ENCODE measurements around the gene LGALS1.

LGALS1 gene

DNA sequence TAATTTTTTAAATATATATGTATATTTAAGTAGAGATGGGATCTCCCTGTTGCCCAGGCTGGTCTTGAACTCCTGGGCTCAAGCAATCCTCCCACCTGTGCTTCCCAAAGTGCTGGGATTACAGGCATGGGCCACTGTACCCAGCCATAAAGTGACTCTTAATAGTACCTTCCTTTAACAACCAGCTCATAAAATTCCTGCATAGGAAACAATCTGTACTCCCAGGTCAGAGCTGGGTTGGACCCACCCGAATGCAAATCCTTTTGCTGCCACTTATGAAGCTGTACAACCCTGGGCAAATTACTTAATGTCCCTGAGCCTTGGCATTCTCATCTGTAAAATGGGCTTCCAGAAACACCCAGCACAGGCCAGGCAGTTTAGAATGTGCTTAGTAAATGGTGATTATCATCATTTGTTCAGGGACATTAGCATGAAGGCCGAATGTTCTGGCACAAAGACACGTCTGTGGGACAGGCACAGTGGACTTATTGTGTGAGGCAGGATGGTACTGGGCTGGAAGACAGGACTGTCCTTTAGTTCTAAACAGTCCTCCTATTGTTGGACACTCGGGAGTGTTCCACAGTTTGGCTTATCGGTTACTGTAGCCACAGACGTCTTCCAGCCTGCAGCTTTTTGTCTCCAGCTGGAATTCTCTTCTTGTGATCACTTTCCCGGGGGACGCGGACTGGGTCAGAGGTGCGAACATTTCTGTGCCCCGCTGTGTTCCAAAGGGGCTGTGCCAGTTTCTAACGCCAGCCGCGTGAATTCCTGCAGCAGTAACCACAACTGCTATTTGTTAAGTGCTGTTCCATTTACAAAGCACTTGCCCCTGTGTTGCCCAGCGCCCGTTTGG, 11.0 kb upstream of the LGALS1 start:
- DNase-seq: no peak

DNA sequence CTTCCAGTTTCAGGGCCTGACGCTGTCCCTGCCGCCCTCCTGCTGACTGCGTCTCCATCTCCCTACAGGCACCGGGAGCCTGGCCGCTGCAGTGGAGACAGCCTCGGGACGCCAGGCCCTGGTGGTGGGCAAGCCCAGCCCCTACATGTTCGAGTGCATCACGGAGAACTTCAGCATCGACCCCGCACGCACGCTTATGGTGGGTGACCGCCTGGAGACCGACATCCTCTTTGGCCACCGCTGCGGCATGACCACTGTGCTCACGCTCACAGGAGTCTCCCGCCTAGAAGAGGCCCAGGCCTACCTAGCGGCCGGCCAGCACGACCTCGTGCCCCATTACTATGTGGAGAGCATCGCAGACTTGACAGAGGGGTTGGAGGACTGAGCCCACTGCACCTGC, 9.9 kb upstream of the LGALS1 start:
- DNase-seq: no peak

DNA sequence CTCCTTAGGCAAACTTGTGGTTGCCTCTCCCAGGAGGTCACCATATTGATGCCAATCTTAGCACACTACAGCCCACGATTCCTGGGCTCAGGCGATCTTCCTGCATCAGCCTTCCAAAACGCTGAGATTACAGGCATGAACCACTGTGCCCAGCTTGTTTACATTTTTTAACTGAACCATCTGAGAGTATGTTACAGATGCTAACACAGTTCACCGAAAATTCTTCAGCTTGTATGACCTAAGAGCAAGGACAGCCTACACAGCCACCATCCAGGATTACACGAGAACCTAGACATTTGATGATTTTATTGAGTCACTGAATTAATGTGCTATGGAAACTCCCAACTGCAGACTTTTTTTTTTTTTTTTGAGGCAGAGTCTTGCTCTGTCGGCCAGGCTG, 5.8 kb upstream of the LGALS1 start:
- no peak for DNase-seq

DNA sequence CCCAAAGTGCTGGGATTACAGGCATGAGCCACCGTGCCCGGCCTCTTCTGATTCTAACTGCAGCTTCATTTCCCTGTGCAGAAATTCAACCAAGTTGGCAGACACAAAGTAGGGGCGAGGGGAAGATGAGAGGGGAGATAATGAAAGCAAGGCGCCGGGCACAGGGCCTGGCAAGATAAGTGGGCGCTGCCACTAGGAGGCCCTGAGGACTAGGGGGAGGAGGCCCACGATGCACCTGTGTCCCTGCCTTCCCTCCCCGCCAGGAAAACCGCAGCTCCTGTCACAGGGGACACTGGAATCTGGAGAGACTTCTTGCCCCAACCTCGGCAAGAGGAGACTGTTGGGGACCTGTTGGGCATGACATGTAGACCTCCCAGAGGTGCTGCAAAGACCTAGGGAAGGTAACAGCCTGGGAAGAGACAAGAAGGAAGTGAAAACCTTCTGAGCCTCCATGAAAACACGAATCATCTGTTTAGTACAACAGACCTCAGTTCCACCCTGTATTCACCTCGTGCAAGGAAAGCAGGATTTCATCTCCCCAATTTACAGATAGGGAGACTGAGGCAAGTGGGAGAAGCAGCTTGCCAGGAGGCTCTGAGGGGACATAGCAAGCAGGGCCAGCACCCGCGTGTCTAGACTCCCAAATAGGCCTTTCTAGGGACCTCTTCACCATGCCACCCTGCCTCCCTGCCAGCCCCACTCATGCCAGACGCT, 3.1 kb upstream of the LGALS1 start:
- no peak for DNase-seq

DNA sequence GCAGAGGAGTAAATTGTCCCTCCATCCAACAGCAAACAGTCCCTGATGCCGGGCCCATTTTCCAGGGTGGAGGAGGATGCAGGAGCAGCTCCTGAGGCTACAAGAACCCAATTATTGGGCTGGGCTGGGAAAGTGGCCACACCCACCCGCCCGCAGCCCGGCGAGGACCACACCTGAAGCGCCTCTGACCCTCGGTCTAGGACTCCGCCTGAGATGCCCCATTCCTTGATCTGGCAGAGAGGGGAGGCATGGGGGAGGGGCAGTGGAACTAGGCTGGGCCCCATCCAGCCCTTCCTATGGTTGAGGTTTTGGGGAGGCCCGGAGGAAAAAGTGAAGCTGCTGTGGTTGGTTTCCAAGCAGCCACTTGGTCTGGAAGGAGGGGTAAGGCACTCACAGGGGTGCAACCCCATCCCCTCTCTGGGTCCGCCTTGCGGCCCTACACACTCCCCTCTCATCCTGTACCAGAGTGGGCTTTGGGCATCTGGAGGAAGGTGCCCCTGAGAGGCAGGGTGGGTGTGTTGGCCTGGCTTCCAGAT, 2.4 kb upstream of the LGALS1 start:
- DNase-seq: no peak

DNA sequence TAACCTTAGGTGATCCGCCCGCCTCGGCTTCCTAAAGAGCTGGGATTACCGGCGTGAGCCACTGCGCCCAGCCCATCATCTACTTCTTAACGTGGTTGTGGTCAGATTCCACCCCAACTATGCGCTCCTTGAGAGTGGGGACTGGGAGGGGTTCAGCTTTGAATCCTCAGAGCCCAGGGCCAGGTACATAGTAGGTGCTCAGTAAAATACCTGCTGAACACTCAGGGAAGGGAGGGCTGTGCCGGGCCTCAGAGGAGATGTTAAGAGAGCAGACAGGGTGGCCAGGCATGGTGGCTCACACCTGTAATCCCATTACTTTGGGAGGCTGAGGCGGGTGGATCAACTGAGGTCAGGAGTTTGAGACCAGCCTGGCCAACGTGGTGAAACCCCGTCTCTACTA, 1.2 kb upstream of the LGALS1 start:
- DNase-seq: no peak

DNA sequence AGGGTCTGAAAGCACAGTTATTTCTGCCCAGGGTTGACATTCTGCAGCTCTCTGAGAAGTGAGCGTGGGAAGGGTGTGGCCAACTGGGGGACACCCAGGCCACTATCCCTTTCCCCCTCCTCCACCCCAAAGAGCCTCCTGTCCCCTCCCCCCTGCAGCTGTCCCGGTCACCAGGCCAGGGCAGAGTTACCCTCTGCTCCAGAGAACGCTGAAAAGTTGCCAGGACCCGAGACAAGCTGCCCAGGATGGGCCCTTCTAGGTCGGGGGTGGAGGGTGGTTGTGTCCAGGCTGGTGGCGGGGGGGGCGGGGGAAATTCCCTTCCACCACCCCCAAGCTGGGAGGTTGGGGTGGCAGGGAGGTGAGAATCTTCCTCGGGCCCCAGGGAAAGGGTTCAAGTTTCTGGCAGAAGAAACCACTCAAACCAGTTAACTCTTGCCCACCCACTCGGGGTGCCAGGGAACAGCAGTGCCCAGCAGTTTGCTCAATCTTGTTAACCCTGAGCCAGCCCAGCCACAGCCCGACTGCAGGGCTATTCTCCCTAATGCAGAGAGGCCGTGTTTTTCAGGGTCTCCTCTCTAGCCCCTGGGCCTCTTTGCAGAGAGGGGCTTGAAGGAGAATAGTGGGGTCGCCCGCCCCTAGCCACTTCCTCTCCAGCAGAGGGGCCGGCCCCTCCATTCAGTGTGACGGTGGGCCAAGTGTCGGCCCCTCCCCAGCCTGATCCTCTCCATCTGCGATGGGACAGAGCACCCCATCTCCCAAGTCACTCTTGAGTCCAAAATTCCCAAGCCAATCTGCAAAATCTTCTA, 697 bp downstream of the LGALS1 start:
- no peak for DNase-seq

DNA sequence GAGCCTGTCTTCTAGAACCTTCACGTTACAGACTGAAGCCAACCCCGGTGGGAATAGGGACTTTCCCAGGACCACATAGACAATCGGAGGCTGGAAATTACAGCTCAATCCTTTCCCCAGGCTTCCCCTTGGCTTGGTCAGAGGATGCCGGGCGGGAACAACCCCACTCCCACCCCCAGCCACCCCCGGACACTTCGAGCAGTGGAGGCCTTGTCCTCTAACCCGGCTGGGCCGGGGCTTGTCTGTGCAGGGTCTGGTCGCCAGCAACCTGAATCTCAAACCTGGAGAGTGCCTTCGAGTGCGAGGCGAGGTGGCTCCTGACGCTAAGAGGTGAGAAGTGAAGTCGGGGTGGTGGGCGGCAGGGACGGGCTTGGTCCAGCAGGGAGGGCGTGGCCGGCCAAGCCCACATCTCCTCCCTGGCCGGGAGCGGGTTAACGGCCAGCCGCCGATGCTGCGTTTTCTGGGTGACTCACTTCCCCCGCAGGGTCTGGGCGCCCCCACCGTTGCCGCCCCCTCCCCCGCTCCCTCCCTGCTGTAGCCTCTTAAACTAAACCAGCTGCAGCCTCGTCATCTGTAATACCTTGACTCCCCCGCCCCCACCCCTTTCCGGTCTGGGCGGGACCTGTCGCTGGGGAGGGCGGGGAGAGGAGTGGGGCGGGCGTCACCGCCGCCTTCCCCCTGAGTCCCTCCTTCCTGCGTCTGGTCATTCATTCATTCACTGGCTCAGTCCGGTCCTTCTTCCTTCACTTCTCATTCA, 1.5 kb downstream of the LGALS1 start:
- peak; percentile 94 for DNase-seq

DNA sequence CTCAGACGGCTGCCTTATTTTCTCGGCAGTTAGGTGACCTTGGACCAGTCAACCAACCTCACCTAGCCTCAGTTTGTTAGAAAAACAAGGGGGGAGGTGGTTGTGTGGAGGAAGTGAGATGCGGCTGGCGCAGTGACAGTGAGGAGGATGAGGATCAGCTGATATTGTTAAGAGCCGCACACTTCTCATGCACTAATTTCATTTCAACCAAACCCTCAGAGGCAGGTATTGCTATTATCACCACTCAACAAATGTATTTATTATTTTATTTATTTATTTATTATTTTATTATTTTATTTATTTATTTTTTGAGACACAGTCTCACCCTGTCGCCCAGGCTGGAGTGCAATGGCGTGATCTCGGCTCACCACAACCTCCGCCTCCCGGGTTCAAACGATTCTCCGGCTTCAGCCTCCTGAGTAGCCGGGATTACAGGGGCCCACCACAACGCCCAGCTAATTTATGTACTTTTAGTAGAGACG, 2.1 kb downstream of the LGALS1 start:
- DNase-seq: no peak

DNA sequence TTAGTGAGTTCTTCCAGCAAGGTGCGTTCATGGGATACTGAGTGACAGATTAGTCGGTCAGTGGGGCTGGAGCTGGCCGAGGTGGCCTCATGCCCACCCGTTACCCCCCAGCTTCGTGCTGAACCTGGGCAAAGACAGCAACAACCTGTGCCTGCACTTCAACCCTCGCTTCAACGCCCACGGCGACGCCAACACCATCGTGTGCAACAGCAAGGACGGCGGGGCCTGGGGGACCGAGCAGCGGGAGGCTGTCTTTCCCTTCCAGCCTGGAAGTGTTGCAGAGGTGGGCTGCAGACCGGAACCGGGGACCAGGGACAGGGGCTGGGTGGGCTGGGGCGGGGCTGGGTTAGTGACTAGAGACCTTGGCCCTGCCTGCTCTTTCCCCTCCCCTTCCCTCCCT, 2.9 kb downstream of the LGALS1 start:
- no peak for DNase-seq

DNA sequence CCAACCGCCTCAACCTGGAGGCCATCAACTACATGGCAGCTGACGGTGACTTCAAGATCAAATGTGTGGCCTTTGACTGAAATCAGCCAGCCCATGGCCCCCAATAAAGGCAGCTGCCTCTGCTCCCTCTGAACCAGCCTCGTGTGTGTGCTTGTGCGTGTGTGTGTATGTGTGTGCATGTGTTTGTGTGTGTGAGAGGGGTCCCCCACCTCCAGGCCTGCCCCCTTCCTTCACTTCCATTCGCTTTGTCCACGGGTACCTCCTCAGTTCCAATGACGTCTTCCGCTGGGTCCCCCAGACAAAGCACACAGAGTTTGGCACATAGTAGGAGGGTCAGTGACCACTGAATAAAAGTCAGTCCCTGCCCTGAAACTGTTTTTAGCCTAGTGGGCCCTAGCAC, 4.2 kb downstream of the LGALS1 start:
- no peak for DNase-seq

DNA sequence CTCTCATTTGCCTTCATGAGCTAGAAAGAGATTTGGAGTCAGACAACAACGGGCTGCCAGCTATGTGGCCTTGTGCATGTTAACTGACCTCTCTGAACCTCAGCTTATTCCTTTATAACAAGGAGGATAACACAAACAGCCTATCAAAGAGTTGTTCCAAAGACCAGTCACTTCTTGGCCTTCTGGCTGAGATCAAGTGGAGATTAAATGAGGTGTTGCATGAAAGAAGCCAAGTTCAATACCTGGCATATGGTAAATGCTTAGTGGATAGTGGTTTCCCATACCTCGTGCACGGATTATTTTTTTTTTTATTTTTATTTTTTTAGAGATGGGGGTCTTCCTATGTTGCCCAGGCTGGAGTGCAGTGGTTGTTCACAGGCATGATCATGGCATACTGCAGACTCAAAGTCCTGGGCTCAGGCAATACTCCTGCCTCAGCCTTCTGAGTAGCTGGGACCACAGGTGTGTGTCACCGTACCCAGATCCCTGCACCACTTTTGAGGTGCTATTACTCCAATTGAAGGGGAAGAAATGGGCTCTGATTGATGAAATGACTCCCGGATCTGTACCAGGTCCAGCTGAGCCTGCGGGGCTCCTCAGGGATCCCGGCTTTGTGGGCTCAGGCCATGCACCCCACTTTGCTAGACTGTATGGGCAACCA, 4.9 kb downstream of the LGALS1 start:
- no peak for DNase-seq

DNA sequence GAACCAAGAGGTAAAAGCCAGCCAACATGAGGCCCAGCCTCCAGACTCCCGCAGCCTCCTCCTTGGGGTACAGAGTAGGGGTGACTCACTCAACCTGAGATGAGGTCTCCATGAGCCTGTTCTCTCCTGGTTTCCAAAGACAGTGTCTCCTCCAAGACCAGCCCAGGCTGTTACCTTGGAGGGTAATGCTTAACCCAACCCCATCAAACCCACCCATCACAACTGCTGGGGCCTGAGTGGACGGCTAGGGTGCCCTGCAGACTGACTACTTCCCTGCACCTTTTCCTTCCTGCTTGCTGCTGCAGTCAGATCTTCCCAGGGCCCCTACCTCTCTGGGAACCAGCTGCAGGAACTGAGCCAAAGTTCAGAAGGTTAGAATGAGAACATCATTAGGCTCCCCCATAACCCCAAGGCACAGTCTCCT, 5.6 kb downstream of the LGALS1 start:
- no peak for DNase-seq

DNA sequence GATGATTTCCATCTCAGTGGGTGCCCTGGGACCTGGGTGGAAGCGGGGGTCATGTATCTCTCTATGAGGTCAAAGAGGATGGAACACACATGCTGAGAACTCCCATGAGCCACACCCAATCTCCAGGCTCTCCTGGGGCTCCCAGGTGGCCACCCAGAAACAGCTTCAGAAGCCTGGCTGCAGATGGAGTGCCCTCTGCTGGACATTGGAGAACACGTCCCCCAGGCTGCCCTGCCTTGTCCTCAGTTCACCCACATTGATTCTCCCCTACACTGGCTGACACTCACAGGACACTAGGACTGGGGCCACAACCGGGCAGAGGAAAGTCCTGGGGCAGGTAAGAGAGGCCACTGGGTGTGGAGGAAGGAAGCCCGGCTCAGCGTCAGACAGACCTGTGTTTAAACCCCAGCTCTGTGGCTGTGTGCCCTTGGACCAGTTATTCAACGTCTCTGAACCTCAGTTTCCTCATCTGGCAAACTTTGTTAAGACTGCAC, 6.2 kb downstream of the LGALS1 start:
- peak; percentile 74 for DNase-seq

DNA sequence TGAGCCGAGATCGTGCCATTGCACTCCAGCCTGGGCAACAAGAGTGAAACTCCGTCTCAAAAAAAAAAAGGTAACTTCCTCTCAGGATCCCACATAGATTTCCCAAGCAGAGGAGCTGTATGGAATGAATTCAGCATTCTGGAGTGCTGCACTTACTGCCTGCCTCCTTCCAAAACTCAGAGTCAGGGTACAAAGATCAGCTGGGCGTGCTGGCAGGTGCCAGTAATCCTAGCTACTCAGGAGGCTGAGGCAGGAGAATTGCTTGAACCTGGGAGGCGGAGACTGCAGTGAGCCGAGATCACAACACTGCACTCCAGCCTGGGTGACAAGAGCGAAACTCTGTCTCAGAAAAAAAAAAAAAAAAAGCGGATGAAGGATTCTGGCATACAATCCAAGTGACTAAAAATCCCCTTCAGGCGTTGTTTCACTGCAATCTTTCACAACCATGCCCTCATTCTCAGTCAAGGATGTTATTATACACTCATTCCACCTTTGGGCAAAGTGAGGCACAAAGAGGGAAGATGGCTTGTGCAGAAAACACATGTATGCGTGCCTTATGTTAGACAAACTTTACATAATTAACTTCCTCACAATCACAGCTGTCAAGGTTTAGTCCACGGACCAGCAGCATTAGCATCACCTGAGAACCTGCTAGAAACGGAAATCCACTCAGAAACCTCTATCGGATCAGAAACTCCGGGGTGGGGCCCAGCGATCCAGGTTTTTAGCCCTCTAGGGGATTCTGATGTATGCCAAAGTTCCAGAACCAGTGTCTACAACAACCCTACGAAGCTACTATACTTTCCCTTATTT, 9.6 kb downstream of the LGALS1 start:
- no peak for DNase-seq

DNA sequence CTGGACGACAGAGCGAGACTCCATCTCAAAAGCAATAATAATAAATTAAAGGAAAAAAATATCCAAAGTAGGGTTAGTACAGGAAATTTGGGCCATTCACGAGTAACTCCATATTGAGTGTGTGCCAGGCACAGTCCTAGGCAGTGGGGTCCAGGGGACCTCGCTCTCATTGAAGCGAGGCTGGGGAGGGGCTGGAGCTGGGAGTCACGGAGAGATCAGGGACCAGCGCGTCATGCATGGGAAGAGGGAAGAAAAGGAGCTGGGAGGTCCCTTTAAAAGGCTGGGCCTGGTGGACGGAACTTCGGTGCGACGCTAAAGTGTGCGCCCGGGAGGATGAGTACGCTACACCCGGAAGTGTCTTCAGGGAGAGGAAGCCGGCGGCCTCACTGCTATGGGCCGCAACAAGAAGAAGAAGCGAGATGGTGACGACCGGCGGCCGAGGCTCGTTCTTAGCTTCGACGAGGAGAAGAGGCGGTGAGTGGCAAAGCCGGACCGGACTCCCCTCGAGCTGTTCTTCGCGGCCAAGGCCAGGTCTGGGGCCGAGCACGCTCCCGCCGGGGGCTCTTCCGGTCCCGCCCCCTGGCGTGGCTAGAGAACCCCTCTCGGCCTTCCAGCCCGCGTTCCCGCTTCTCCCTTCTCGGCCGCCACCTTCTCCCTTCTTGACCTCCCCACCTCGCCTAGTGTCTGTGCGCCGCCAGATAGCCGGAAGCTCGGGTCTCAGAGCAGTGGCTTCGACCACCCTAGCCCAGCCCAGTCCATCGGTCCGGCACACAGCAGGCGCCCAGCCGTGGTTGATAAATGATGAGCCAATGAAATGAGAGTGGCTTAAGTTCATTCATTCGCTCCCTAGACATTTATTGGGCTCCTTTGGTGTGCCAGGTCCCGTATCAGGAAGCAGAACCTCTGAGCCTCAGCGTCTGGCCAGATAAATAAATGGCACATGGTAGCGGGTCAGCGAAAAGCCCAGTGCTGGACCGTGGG, 10.9 kb downstream of the LGALS1 start, which contains the start of gene NOL12:
TSS of gene NOL12 (plus strand) at position 342 of the 981 bp plus-strand sequence. CDS start at position 392, 50 bp downstream.
- DNase-seq: peak; percentile 73

DNA sequence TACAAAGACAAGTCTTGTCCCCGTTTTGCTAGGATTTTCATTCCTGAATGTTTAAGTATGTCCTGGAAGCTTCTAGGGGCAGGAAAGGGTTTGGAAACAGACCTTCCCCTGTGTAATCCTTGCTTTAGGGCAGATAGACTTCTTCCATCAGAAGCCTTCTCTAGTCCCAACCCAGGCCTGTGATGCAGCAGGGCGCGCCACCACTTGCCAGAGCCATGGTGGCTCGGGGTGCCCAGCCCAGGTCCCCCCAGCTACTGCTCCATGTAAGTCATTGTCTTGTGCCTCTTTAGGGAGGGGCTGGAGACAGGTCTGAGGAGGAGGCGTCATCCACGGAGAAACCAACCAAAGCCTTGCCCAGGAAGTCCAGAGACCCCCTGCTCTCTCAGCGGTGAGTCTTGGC, 15.0 kb downstream of the LGALS1 start:
- no peak for DNase-seq

DNA sequence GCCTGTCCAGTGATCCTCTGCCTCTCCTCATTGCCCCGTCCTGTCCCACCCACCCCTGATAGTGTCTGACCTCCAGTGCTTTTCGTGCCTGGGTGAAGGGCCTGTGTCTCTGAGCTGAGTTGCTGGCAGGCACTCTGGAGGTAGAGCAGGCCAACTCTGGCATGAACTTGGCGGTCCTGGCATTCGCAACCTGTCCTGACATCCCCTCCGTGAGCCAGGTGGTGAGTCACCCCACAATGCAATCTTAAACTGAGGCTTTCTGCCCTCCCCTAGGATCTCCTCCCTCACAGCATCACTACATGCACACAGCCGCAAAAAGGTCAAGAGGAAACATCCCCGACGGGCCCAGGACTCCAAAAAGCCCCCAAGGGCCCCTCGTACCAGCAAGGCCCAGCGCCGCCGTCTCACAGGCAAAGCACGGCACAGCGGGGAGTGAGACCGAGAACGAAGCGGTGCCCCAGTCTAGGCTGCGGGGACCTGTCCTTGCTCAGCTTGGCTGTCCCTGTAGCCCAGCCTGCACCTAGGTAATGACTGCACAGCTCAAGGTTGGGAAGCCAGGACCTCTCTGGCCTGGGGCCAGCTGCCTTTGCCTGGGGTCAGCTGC, 15.6 kb downstream of the LGALS1 start:
- DNase-seq: no peak
